SU-DHL-6 (cell line): ENCODE data around the gene SSX2IP.

ENCODE experiments used
- EZH2phosphoT487 ChIP-seq: fragments of 200-600 bp; sonication (generic), shearing (Covaris generic); conservative IDR thresholded peaks from 2 replicates; pipeline ENCODE4 v1.6.1; 2018; ENCODE audit warnings: mild to moderate bottlenecking, antibody characterized with exemption, low read length, moderate library complexity, mixed read lengths
- TF ChIP-seq, protein P1 (sequence below): fragments of 200-600 bp; sonication (generic); IDR thresholded peaks from one replicate; pipeline ENCODE4 v1.5.1; 2017; ENCODE audit warnings: antibody characterized with exemption, mild to moderate bottlenecking, low read length, moderate library complexity; ENCODE audit not compliant: insufficient read depth, poor library complexity, severe bottlenecking

DNA sequence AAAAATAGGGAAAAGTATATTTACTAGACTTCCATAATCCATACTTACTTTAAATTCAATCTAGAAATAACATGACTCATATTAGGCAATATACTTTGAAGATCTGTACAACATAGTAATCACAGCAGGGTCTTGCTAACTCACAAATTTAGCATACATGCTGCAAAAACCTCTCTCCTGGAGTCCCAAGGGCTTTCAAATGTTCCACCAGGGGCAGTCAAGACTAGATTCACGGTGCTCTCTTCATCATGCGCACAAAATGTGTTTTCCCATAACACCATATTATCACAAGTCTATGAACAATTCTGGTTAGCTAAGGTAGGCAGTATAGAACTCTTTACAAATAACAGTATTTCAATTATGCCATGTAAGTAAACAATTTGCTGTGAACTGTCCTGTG, 45.8 kb downstream of the SSX2IP start:
- no peak for TF ChIP-seq EZH2phosphoT487
- TF ChIP-seq, protein P1, sequence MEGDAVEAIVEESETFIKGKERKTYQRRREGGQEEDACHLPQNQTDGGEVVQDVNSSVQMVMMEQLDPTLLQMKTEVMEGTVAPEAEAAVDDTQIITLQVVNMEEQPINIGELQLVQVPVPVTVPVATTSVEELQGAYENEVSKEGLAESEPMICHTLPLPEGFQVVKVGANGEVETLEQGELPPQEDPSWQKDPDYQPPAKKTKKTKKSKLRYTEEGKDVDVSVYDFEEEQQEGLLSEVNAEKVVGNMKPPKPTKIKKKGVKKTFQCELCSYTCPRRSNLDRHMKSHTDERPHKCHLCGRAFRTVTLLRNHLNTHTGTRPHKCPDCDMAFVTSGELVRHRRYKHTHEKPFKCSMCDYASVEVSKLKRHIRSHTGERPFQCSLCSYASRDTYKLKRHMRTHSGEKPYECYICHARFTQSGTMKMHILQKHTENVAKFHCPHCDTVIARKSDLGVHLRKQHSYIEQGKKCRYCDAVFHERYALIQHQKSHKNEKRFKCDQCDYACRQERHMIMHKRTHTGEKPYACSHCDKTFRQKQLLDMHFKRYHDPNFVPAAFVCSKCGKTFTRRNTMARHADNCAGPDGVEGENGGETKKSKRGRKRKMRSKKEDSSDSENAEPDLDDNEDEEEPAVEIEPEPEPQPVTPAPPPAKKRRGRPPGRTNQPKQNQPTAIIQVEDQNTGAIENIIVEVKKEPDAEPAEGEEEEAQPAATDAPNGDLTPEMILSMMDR = no peak
